ENCODE results near the gene CPT1C.
A peak's percentile ranks its signal among the peaks of the same experiment; 100 is the strongest.

Gene CPT1C

GRCh38 chr19:49666120-49666444 lies 24.8 kb upstream of the CPT1C start:
- no peak for DNase-seq
- TF ChIP-seq GATA1 (IDR thresholded peaks at IDR 0.05; ENCODE audit: low read depth, low read length) (no peak), POLR2A (IDR thresholded peaks at IDR 0.05; ENCODE audit: low read length) (no peak)

- TF ChIP-seq GATA1 (IDR thresholded peaks at IDR 0.05; ENCODE audit: low read depth, low read length) (no peak), POLR2A (IDR thresholded peaks at IDR 0.05; ENCODE audit: low read length) (no peak)
- DNase-seq = no peak
Observed at GRCh38 chr19:49667473-49667872, 23.4 kb upstream of the CPT1C start.

GRCh38 chr19:49669516-49669915 lies 21.4 kb upstream of the CPT1C start:
- no peak for TF ChIP-seq GATA1 (IDR thresholded peaks at IDR 0.05; ENCODE audit: low read depth, low read length)
- TF ChIP-seq POLR2A (IDR thresholded peaks at IDR 0.05; ENCODE audit: low read length) = no peak
- DNase-seq = no peak

- DNase-seq = peak; percentile 75 to 84
- TF ChIP-seq GATA1 (IDR thresholded peaks at IDR 0.05; ENCODE audit: low read depth, low read length) = no peak
Observed at GRCh38 chr19:49672131-49672919, 18.6 kb upstream of the CPT1C start.

- DNase-seq = peak; percentile 95 to 96
- TF ChIP-seq GATA1 (IDR thresholded peaks at IDR 0.05; ENCODE audit: low read depth, low read length) (no peak), POLR2A (IDR thresholded peaks at IDR 0.05; ENCODE audit: low read length) (no peak)
Observed at GRCh38 chr19:49676136-49676783, 14.7 kb upstream of the CPT1C start.

- no peak for TF ChIP-seq GATA1 (IDR thresholded peaks at IDR 0.05; ENCODE audit: low read depth, low read length)
- no peak for TF ChIP-seq POLR2A (IDR thresholded peaks at IDR 0.05; ENCODE audit: low read length)
- peak; percentile 100 for DNase-seq
Observed at GRCh38 chr19:49676784-49677230, 14.1 kb upstream of the CPT1C start.

- no peak for TF ChIP-seq GATA1 (IDR thresholded peaks at IDR 0.05; ENCODE audit: low read depth, low read length)
- peak; percentile 70 for TF ChIP-seq POLR2A (IDR thresholded peaks at IDR 0.05; ENCODE audit: low read length)
- DNase-seq = peak; percentile 75 to 77
Observed at GRCh38 chr19:49677231-49677900, 13.6 kb upstream of the CPT1C start, which contains the start of gene PRMT1. Gene PRMT1, plus strand, starts transcription at chr19:49677271. Its CDS starts 10 bp downstream, at chr19:49677281.

GRCh38 chr19:49677901-49678674 lies 12.8 kb upstream of the CPT1C start:
- peak; percentile 79 to 89 for DNase-seq
- TF ChIP-seq POLR2A (IDR thresholded peaks at IDR 0.05; ENCODE audit: low read length) (no peak), GATA1 (IDR thresholded peaks at IDR 0.05; ENCODE audit: low read depth, low read length) (no peak)

GRCh38 chr19:49678985-49679770 lies 11.7 kb upstream of the CPT1C start:
- TF ChIP-seq POLR2A (IDR thresholded peaks at IDR 0.05; ENCODE audit: low read length) = no peak
- no peak for TF ChIP-seq GATA1 (IDR thresholded peaks at IDR 0.05; ENCODE audit: low read depth, low read length)

GRCh38 chr19:49679771-49680413 lies 11.0 kb upstream of the CPT1C start:
- DNase-seq = no peak
- TF ChIP-seq GATA1 (IDR thresholded peaks at IDR 0.05; ENCODE audit: low read depth, low read length) = no peak
- TF ChIP-seq POLR2A (IDR thresholded peaks at IDR 0.05; ENCODE audit: low read length) = no peak

More at GRCh38 chr19:49678985-49679770, 11.7 kb upstream of the CPT1C start:
- DNase-seq = no peak

GRCh38 chr19:49680421-49681351 lies 10.2 kb upstream of the CPT1C start:
- TF ChIP-seq GATA1 (IDR thresholded peaks at IDR 0.05; ENCODE audit: low read depth, low read length) (no peak), POLR2A (IDR thresholded peaks at IDR 0.05; ENCODE audit: low read length) (no peak)
- peak; percentile 89 to 95 for DNase-seq

Data from erythroblast (primary cell).